GM23338 (cell line): ENCODE measurements around the gene SLC5A12. TPM values are rescaled to one million over a fixed set of nuclear protein-coding genes. Genes with fewer than 3 reads are reported as not detected.

Source experiments
- ATAC-seq: fragments of 200-7000 bp; cut with Tn5 transposase; 3 replicates; pipeline ENCODE4 v1.9.1; 2020
- DNase-seq: peaks from one replicate; pipeline ENCODE4 v3.0.0-alpha.2; 2015; ENCODE audit warnings: low spot score
- H2AFZ ChIP-seq: fragments of 200-600 bp; sonication (generic); 2 replicates; pipeline ENCODE4 v1.8.0; 2016; ENCODE audit warnings: antibody characterized with exemption, mild to moderate bottlenecking, moderate library complexity
- H3F3A ChIP-seq: fragments of 200-600 bp; sonication (generic); replicated peaks from 2 replicates; pipeline ENCODE4 v1.8.0; 2017; ENCODE audit warnings: antibody characterized with exemption, mixed run types, low read depth
- H3K27ac ChIP-seq: fragments of 200-600 bp; sonication (generic); 2 replicates; pipeline ENCODE4 v1.6.1; 2016; ENCODE audit warnings: low read depth
- H3K27me3 ChIP-seq: fragments of 200-600 bp; sonication (generic); 2 replicates; pipeline ENCODE4 v1.8.0; 2016; ENCODE audit warnings: mild to moderate bottlenecking, mixed run types, moderate library complexity; ENCODE audit not compliant: insufficient read depth
- H3K36me3 ChIP-seq: fragments of 200-600 bp; sonication (generic); 2 replicates; pipeline ENCODE4 v1.8.0; 2016; ENCODE audit warnings: mild to moderate bottlenecking; ENCODE audit not compliant: insufficient read depth
- H3K4me1 ChIP-seq: fragments of 200-600 bp; sonication (generic); 2 replicates; pipeline ENCODE4 v1.8.0; 2016; ENCODE audit warnings: mild to moderate bottlenecking, moderate library complexity; ENCODE audit not compliant: insufficient read depth
- H3K4me2 ChIP-seq: fragments of 200-600 bp; sonication (generic); 2 replicates; pipeline ENCODE4 v1.7.1; 2017; ENCODE audit warnings: mixed run types
- H3K4me3 ChIP-seq: fragments of 200-600 bp; sonication (generic); 2 replicates; pipeline ENCODE4 v1.6.1; 2016; ENCODE audit warnings: mixed run types
- H3K79me2 ChIP-seq: fragments of 200-600 bp; sonication (generic); replicated peaks from 2 replicates; pipeline ENCODE4 v1.8.0; 2017; ENCODE audit warnings: mild to moderate bottlenecking; ENCODE audit not compliant: insufficient read depth
- H3K9me2 ChIP-seq: fragments of 200-600 bp; sonication (generic); 2 replicates; pipeline ENCODE4 v1.8.0; 2017; ENCODE audit not compliant: insufficient read depth
- H4K20me1 ChIP-seq: fragments of 200-600 bp; sonication (generic); replicated peaks from 2 replicates; pipeline ENCODE4 v1.8.0; 2017; ENCODE audit warnings: mild to moderate bottlenecking; ENCODE audit not compliant: insufficient read depth
- H3K27ac Mint-ChIP-seq: 2 replicates; pipeline ENCODE4 v1.8.0; 2020; ENCODE audit warnings: inconsistent platforms, mild to moderate bottlenecking, moderate library complexity, mixed read lengths
- H3K27me3 Mint-ChIP-seq: 3 replicates; pipeline ENCODE4 v1.8.0; 2022; ENCODE audit warnings: low read depth, mild to moderate bottlenecking, moderate library complexity, mixed read lengths, inconsistent platforms; ENCODE audit not compliant: insufficient read depth, poor library complexity
- H3K36me3 Mint-ChIP-seq: 3 replicates; pipeline ENCODE4 v1.8.0; 2021; ENCODE audit warnings: low read depth, mild to moderate bottlenecking, inconsistent platforms, moderate library complexity, mixed read lengths
- H3K4me1 Mint-ChIP-seq: 3 replicates; pipeline ENCODE4 v1.8.0; 2020; ENCODE audit warnings: mild to moderate bottlenecking, inconsistent platforms, mixed read lengths
- H3K4me3 Mint-ChIP-seq: 3 replicates; pipeline ENCODE4 v1.8.0; 2021; ENCODE audit warnings: moderate library complexity, mild to moderate bottlenecking, inconsistent platforms, mixed read lengths
- H3K9me3 Mint-ChIP-seq: 3 replicates; pipeline ENCODE4 v1.8.0; 2020; ENCODE audit warnings: moderate library complexity, mild to moderate bottlenecking, inconsistent platforms, mixed read lengths
- CREB1 ChIP-seq: fragments of 250-450 bp; sonication (Bioruptor Pico); IDR thresholded peaks from 2 replicates; pipeline ENCODE4 v1.5.0; 2020; ENCODE audit warnings: low read depth, mild to moderate bottlenecking, moderate library complexity
- ETS1 ChIP-seq: IDR thresholded peaks from 2 replicates; pipeline ENCODE4 v1.6.1; 2016; ENCODE audit warnings: antibody characterized with exemption
- EZH2 ChIP-seq: fragments of 200-600 bp; sonication (generic); IDR thresholded peaks from one replicate; pipeline ENCODE4 v1.8.0; 2017; ENCODE audit warnings: antibody characterized with exemption, mild to moderate bottlenecking, low read depth; ENCODE audit not compliant: unreplicated experiment
- JUNB ChIP-seq: IDR thresholded peaks from one replicate; pipeline ENCODE4 v1.6.1; 2016; ENCODE audit warnings: antibody characterized with exemption; ENCODE audit not compliant: unreplicated experiment
- ZNF114 ChIP-seq: fragments of 250-450 bp; sonication (Bioruptor Pico); IDR thresholded peaks from 2 replicates; pipeline ENCODE4 v1.5.0; 2020; ENCODE audit warnings: mild to moderate bottlenecking, moderate library complexity
- long read RNA-seq: library from polyadenylated mRNA; unstranded; transcript quantifications from one replicate; pipeline ENCODE4 v2.0.0, GENCODE V29; 2020; ENCODE audit not compliant: unreplicated experiment
- polyA plus RNA-seq: library from polyadenylated mRNA; unstranded; fragments of >200 nt; fragmentation: Nextera tagmentation; extraction: Ambion mirVana; gene quantifications from 2 replicates; pipeline ENCODE4 v1.2.1, GENCODE V29; 2016
- total RNA-seq: library from RNA; depleted of rRNA; stranded (reverse); fragments of >200 nt; shearing (Covaris generic); gene quantifications from 2 replicates; pipeline ENCODE4 v1.2.3, GENCODE V29; 2014; rRNA removed
- TF ChIP-seq, protein P1 (sequence below): fragments of 250-450 bp; sonication (Bioruptor Pico); IDR thresholded peaks from 2 replicates; pipeline ENCODE4 v1.5.0; 2020; ENCODE audit warnings: mild to moderate bottlenecking, moderate library complexity
- TF ChIP-seq, protein P2 (sequence below): IDR thresholded peaks from one replicate; pipeline ENCODE4 v1.6.1; 2018; ENCODE audit warnings: antibody characterized with exemption; ENCODE audit not compliant: unreplicated experiment

SLC5A12 gene
- total RNA-seq (1.4 and 3.7 TPM in 2 replicates), polyA plus RNA-seq (0.38 and 0.60 TPM in 2 replicates)
- long read RNA-seq = 0 reads

GRCh38 chr11:26721948-26722475, at the start of gene SLC5A12:
Gene SLC5A12 (minus strand): TSS chr11:26722060. CDS start chr11:26721714, 346 bp downstream.
- Histone ChIP-seq H3K9me2 (no peaks in the 10 kb centered on the region), H3K27me3 (no peaks in the 10 kb centered on the region), H3K27ac (no peak within 1 kb of the TSS), H3K79me2 (no peaks in the 10 kb centered on the region), H3F3A (no peaks in the 10 kb centered on the region), H2AFZ (no peak within 1 kb of the TSS), H3K4me3 (no peak within 1 kb of the TSS), H3K36me3 (no peaks in the 10 kb centered on the region), H3K4me2 (no peak within 1 kb of the TSS), H4K20me1 (no peaks in the 10 kb centered on the region), H3K4me1 (no peaks in the 10 kb centered on the region)
- no peak within 1 kb of the TSS for H3K4me3 Mint-ChIP-seq
- H3K36me3 Mint-ChIP-seq = no peaks in the 10 kb centered on the region
- H3K4me1 Mint-ChIP-seq = no peaks in the 10 kb centered on the region
- no peak within 1 kb of the TSS for H3K27ac Mint-ChIP-seq
- H3K27me3 Mint-ChIP-seq = no peaks in the 10 kb centered on the region
- no peak for ATAC-seq
- TF ChIP-seq, protein P1, sequence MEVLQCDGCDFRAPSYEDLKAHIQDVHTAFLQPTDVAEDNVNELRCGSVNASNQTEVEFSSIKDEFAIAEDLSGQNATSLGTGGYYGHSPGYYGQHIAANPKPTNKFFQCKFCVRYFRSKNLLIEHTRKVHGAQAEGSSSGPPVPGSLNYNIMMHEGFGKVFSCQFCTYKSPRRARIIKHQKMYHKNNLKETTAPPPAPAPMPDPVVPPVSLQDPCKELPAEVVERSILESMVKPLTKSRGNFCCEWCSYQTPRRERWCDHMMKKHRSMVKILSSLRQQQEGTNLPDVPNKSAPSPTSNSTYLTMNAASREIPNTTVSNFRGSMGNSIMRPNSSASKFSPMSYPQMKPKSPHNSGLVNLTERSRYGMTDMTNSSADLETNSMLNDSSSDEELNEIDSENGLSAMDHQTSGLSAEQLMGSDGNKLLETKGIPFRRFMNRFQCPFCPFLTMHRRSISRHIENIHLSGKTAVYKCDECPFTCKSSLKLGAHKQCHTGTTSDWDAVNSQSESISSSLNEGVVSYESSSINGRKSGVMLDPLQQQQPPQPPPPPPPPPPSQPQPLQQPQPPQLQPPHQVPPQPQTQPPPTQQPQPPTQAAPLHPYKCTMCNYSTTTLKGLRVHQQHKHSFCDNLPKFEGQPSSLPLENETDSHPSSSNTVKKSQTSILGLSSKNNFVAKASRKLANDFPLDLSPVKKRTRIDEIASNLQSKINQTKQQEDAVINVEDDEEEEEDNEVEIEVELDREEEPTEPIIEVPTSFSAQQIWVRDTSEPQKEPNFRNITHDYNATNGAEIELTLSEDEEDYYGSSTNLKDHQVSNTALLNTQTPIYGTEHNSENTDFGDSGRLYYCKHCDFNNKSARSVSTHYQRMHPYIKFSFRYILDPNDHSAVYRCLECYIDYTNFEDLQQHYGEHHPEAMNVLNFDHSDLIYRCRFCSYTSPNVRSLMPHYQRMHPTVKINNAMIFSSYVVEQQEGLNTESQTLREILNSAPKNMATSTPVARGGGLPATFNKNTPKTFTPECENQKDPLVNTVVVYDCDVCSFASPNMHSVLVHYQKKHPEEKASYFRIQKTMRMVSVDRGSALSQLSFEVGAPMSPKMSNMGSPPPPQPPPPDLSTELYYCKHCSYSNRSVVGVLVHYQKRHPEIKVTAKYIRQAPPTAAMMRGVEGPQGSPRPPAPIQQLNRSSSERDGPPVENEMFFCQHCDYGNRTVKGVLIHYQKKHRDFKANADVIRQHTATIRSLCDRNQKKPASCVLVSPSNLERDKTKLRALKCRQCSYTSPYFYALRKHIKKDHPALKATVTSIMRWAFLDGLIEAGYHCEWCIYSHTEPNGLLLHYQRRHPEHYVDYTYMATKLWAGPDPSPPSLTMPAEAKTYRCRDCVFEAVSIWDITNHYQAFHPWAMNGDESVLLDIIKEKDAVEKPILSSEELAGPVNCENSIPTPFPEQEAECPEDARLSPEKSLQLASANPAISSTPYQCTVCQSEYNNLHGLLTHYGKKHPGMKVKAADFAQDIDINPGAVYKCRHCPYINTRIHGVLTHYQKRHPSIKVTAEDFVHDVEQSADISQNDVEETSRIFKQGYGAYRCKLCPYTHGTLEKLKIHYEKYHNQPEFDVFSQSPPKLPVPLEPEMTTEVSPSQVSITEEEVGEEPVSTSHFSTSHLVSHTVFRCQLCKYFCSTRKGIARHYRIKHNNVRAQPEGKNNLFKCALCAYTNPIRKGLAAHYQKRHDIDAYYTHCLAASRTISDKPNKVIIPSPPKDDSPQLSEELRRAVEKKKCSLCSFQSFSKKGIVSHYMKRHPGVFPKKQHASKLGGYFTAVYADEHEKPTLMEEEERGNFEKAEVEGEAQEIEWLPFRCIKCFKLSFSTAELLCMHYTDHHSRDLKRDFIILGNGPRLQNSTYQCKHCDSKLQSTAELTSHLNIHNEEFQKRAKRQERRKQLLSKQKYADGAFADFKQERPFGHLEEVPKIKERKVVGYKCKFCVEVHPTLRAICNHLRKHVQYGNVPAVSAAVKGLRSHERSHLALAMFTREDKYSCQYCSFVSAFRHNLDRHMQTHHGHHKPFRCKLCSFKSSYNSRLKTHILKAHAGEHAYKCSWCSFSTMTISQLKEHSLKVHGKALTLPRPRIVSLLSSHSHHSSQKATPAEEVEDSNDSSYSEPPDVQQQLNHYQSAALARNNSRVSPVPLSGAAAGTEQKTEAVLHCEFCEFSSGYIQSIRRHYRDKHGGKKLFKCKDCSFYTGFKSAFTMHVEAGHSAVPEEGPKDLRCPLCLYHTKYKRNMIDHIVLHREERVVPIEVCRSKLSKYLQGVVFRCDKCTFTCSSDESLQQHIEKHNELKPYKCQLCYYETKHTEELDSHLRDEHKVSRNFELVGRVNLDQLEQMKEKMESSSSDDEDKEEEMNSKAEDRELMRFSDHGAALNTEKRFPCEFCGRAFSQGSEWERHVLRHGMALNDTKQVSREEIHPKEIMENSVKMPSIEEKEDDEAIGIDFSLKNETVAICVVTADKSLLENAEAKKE (CRISPR knock-in tag) = no peak
- TF ChIP-seq, protein P2, sequence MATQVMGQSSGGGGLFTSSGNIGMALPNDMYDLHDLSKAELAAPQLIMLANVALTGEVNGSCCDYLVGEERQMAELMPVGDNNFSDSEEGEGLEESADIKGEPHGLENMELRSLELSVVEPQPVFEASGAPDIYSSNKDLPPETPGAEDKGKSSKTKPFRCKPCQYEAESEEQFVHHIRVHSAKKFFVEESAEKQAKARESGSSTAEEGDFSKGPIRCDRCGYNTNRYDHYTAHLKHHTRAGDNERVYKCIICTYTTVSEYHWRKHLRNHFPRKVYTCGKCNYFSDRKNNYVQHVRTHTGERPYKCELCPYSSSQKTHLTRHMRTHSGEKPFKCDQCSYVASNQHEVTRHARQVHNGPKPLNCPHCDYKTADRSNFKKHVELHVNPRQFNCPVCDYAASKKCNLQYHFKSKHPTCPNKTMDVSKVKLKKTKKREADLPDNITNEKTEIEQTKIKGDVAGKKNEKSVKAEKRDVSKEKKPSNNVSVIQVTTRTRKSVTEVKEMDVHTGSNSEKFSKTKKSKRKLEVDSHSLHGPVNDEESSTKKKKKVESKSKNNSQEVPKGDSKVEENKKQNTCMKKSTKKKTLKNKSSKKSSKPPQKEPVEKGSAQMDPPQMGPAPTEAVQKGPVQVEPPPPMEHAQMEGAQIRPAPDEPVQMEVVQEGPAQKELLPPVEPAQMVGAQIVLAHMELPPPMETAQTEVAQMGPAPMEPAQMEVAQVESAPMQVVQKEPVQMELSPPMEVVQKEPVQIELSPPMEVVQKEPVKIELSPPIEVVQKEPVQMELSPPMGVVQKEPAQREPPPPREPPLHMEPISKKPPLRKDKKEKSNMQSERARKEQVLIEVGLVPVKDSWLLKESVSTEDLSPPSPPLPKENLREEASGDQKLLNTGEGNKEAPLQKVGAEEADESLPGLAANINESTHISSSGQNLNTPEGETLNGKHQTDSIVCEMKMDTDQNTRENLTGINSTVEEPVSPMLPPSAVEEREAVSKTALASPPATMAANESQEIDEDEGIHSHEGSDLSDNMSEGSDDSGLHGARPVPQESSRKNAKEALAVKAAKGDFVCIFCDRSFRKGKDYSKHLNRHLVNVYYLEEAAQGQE = no peak
- TF ChIP-seq ETS1 (no peak), ZNF114 (no peak), EZH2 (no peak), JUNB (no peak), CREB1 (no peak)
- no peak for DNase-seq
- no peaks in the 10 kb centered on the region for H3K9me3 Mint-ChIP-seq
